HTR-8/SVneo (cell line): Measurements from ENCODE around the gene BARX2.

ENCODE experiments used
- DNase-seq: peaks from one replicate; pipeline ENCODE4 v3.0.0; 2011; ENCODE audit warnings: low spot score, mixed read lengths; ENCODE audit not compliant: insufficient read length
- FAIRE-seq: peaks from 2 replicates; lab custom pipeline; 2011; peaks lifted over from hg19 to GRCh38; lab: Jason Lieb, UNC

BARX2 gene

GRCh38 chr11:129428557-129428956, 52.9 kb downstream of the BARX2 start:
- FAIRE-seq (no peak), DNase-seq (no peak)

DNA sequence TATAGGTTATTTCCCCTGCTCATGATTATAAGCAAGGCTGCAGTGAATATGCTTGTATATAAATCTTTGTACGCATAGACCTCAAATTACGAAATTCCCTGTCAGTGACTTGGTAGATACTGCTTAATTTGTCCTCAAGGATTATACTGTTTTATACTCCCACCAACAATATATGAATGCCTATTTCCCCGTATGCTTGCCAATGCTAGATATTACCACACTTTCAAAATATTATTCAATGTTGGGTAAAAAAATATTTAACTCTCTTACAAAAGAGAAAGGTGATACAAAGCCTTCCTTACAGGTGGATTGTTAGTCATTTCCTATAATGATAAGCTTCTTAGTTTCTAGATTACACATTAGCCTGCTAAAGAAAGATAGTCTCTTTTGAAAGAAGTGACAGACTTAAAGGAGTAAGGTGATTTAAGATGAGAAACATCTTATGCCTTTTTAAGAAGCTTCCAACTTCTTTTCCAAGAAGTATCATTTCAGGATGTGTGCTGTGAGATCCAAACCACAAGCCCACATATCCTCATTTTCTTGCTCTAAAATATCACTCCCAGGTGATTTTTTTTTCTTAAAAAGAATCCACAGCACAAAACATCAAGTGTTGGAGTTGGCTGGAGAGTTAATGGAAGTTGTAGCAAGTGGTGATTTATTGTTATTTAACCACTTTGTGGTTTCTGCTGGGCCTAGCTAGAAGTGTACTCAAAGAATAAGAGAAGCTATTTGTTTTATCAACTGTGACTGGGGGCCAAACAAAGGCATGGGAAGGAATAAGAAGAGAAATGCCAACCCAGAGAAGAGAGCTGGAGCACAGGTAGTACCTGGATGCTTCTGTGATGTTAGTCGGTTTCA, 59.2 kb downstream of the BARX2 start:
- DNase-seq (no peak), FAIRE-seq (no peak)

GRCh38 chr11:129435499-129436245, 60.0 kb downstream of the BARX2 start:
- no peak for DNase-seq
- FAIRE-seq: no peak

GRCh38 chr11:129436573-129436972, 60.9 kb downstream of the BARX2 start:
- no peak for FAIRE-seq
- no peak for DNase-seq

GRCh38 chr11:129440028-129440713, 64.5 kb downstream of the BARX2 start:
- FAIRE-seq (no peak), DNase-seq (no peak)

DNA sequence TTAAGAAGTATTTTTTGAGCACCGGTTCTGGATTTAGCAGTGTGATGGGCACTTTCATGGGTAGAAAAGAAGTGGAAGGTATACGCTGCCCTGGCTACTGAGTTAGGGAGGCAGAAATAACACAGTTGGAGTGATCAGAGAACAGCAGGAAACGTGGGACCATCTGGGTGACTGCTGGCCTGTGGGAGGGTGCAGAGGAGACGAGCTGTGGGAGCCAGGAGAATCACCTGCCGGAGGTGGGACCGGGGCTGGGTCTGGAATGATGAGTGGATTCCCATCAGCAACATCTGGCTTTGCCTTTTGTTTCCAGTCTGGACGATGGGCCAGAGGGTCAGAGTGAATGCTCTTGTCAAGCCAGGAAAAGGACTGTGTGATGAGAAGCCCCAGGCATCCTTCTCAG, 66.5 kb downstream of the BARX2 start:
- DNase-seq: no peak
- no peak for FAIRE-seq

DNA sequence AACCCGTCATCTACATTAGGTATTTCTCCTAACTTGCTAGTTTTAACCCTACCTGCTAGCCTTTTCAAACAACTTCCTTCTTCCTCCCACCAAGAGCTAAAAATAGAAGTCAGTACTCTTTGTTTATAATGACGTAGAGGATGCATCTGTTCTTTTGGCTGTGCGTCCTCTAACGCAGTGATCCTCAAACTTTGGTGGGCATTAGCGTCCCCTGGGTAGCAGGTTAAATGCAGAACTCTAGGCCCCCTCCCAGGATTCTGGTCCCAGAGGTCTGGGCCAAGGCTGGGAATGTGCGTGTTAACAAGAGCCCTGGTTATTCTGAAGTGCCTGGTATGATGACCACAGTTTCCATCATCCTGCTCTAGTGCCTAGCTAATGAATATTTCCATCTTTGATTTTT, 67.6 kb downstream of the BARX2 start:
- DNase-seq (no peak), FAIRE-seq (no peak)

DNA sequence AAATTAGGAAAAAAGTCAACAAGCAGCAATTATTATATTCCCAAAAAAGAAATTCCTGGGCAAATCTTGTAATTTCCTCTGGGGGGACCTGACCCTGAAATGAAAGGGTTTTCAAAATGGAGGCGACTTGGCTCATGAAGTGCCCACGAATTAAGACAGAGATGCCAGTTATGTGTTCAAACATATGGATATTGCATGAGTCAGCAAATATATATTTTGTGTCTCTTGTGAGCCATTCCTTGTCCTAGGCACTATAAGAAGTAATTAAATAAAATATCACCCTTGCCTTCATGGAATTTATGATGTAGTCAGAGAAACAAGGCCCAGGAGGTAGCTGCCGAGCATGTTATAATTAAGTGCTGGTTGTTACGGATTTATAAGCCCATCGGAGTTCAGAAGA, 68.6 kb downstream of the BARX2 start:
- FAIRE-seq (no peak), DNase-seq (no peak)

- FAIRE-seq: no peak
Observed at GRCh38 chr11:129445226-129445625, 69.6 kb downstream of the BARX2 start.

DNA sequence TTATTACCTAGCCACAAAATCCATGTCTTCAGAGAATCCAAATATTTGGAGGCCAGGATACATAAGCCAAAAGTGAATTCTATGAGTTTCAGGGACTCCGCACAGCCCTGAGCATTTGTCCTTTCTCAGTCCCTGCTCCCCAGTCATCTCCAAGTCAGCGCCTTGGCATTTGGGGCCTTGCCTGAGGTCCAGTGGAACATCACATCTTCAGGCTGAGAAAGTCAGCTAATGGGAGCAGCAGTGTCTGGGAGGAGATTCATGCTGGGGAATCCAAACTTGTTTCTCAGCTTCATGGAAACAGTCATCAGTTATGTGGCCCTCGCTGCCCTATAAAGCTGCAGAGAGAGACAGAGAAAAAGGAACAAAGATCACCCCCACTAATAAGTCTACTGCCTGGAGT, 70.9 kb downstream of the BARX2 start:
- no peak for DNase-seq
- no peak for FAIRE-seq

More at GRCh38 chr11:129445226-129445625, 69.6 kb downstream of the BARX2 start:
- DNase-seq: no peak

GRCh38 chr11:129447654-129448239, 72.1 kb downstream of the BARX2 start:
- FAIRE-seq (no peak), DNase-seq (no peak)

DNA sequence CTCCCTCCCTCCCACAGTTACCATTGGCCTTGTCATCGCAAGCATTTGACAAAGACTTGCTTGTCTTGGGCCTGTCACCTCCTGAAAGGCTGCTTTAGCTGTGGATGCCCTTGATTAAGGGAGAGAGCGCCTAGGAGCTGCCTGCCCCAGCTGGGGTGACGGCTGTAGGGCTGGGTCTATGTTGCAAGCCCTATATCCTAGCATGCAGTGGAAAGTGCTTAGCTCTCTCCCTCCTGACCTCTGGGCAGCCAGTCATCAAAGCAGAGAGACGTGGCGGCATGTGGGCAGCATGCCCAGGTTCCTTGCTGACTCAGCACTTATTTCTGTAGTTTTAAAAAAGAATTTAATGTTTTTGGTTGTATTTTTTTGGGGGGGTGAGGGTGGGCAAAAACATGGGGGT, 75.9 kb downstream of the BARX2 start:
- FAIRE-seq: no peak

DNA sequence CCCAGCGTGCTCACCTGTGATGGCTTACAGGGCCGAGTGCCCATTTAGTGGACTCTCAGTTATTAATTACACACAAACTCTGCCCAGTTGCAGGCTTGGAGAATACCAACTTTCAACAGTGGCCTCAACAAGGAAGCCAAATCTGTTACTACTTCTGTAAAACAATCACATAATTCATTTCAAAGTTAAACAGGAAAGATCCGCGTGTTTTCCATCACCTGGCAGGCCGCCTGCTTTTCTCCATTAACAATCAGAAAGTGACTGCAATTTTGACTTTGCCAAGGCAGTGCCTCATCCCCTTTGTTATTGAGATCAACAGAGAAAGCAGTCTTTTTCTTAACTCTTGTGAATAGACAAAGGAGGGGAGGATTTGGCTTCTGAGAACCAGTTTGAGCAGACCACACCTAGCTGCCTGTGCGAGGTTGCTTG, 77.7 kb downstream of the BARX2 start:
- DNase-seq: no peak
- FAIRE-seq: no peak

More for the DNA sequence above, 75.9 kb downstream of the BARX2 start:
- DNase-seq: no peak

- FAIRE-seq (no peak), DNase-seq (no peak)
Observed at GRCh38 chr11:129455101-129455500, 79.5 kb downstream of the BARX2 start.

DNA sequence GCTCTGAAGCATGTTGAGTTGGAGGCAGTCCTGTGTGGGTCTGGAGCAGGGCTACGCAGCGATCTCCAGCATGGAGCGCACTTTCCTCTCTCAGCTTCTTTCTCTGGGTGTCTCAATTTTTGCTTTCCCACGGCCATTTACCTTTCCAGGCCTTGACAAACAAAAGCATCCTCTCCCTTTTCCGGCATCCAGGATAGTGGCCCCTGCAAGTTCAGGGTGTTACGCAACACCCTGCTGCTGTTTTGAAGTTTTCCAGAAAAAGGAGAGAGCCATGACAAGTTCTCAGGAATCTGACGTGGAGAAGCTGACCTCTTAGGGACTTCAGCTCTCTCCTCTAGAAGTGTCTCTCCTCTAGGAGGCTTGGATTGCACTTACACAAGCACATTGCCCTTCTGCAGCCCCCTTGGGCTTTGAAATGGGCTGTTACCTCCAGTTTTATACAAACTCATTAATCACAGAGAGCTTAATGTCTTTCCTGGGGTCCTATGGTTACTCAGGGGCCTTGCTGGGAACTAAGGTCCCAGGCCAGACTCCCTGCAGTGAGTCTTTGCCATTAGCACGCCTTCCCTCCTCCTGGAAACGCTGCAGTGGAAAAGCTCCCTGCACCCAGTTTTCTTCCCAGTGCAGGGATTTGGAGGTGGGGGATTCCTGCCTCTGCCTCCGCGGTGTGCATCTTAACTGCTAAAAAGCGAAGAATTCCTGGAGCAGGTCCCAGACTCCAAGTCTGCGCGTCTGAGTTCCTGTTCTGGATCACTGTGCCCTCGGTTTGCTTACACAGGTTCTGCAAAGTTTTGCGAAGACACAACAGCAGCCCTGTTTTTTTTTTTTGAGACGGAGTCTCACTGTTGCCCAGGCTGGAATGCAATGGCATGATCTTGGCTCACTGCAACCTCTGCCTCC, 80.4 kb downstream of the BARX2 start:
- DNase-seq (no peak), FAIRE-seq (no peak)

DNA sequence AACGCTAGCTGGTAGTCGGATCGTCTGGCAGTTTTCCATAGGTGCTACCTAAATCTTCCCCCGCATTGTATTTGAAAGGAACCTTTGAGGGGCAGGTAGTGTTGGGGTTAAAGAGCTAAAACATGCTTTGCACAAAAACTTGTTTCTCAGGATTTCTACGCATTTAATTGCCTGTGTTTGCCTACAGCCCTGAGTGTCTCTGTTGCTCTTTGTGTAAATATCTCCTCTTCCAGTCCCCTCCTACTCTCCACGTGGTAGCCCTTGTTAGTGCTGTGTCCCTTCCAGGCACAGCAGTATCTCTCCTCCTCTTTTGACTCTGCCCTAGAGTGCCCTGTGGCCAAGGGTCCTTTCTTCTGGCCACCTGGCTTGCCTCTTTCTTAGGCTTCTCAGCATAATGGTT, 81.7 kb downstream of the BARX2 start:
- DNase-seq: no peak
- no peak for FAIRE-seq

DNA sequence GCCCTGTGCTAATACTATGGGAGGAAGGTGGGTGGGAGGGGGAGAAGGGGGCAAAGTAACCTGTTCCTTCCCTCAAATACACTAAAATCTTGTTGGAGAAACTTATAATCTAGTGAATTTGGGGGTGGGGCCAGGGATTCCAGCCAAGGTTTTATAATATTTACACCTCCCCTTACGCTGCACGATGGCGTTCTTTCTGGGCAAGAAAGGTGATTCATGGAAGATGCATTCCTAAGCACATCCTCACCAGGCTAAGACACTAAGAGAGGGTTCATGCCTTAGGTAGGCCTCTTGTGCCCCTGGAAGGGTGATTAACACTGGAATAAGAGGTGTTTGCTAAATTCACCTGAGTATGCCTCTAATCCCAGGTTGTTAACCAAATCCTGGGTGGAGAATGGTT, 82.6 kb downstream of the BARX2 start:
- FAIRE-seq: no peak
- no peak for DNase-seq

- FAIRE-seq: no peak
- DNase-seq: no peak
Observed at GRCh38 chr11:129458756-129459535, 83.3 kb downstream of the BARX2 start.

DNA sequence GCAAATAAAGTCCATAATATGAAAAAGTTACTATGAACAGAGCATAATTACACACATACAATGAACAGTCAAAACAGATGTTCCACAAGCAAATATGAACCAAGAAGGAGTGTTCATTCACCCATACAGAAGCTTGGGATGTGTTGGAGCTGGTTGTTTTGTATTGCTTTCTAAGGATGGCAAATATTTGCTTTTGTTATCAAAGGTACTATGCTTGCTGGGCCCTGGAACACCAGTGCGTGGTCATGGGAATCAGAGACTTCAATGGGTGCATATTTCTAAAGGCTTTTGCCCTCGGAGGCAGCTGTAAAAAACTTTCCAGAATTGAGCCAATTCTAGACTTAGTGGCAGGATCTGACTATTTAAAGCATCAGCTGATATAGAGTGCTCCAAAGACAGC, 85.1 kb downstream of the BARX2 start:
- FAIRE-seq (no peak), DNase-seq (no peak)
